BLaER1 (cell line): Measurements from ENCODE around the gene OR5P2.
"Not testable (repeated sequence)": the region's sequence is repeated elsewhere in the genome, so short reads cannot be mapped to it uniquely, and the experiment has no call there.

ENCODE experiments used
- H3K27ac ChIP-seq: shearing (Covaris generic); formaldehyde crosslinking; 2 replicates; pipeline ENCODE4 v1.8.1; 2022
- H3K27me3 ChIP-seq: shearing (Covaris generic); formaldehyde crosslinking; 2 replicates; pipeline ENCODE4 v1.8.1; 2022
- H3K36me3 ChIP-seq: shearing (Covaris generic); formaldehyde crosslinking; 2 replicates; pipeline ENCODE4 v1.8.1; 2022
- H3K4me1 ChIP-seq: shearing (Covaris generic); formaldehyde crosslinking; 2 replicates; pipeline ENCODE4 v1.8.1; 2022
- H3K4me2 ChIP-seq: shearing (Covaris generic); formaldehyde crosslinking; 2 replicates; pipeline ENCODE4 v1.8.1; 2022
- H3K4me3 ChIP-seq: shearing (Covaris generic); formaldehyde crosslinking; 2 replicates; pipeline ENCODE4 v1.8.1; 2022
- H3K9ac ChIP-seq: shearing (Covaris generic); formaldehyde crosslinking; 2 replicates; pipeline ENCODE4 v1.8.1; 2022
- H3K9me3 ChIP-seq: shearing (Covaris generic); formaldehyde crosslinking; 2 replicates; pipeline ENCODE4 v1.8.1; 2022
- H4K20me1 ChIP-seq: shearing (Covaris generic); formaldehyde crosslinking; 2 replicates; pipeline ENCODE4 v1.8.1; 2022
- Cebpa-rat ChIP-seq: shearing (Covaris generic); IDR thresholded peaks from 2 replicates; pipeline ENCODE4 v1.8.1; 2022

OR5P2 gene

GRCh38 chr11:7796842-7797241, at the start of gene OR5P2:
Gene OR5P2, minus strand, starts transcription at chr11:7796942. Its CDS starts 0 bp downstream, at chr11:7796942.
- Histone ChIP-seq H3K9me3 (peaks cover 8% of the 10 kb centered on the region), H3K27me3 (no peaks in the 10 kb centered on the region), H3K4me2 (no peak within 1 kb of the TSS), H4K20me1 (no peaks in the 10 kb centered on the region), H3K9ac (no peak within 1 kb of the TSS), H3K4me1 (no peaks in the 10 kb centered on the region), H3K27ac (no peak within 1 kb of the TSS), H3K36me3 (no peaks in the 10 kb centered on the region), H3K4me3 (no peak within 1 kb of the TSS)
- TF ChIP-seq Cebpa-rat = no peak

GRCh38 chr11:7846003-7846402, 49.3 kb upstream of the OR5P2 start:
- Histone ChIP-seq H3K27ac (no peak overlapping the region), H3K36me3 (no peaks in the 10 kb centered on the region), H3K9me3 (0 out of 2 replicates have a peak, but pooled peaks cover 15% of the 10 kb centered on the region), H3K27me3 (no peaks in the 10 kb centered on the region), H3K4me2 (no peak overlapping the region), H3K9ac (no peak overlapping the region), H3K4me3 (no peak overlapping the region), H4K20me1 (no peaks in the 10 kb centered on the region), H3K4me1 (peaks cover 32% of the 10 kb centered on the region)
- no peak for TF ChIP-seq Cebpa-rat

- H3K36me3 ChIP-seq = no peaks in the 10 kb centered on the region
- no peaks in the 10 kb centered on the region for H4K20me1 ChIP-seq
- 0 out of 2 replicates have a peak, but pooled peaks cover 15% of the 10 kb centered on the region for H3K9me3 ChIP-seq
- peak overlapping the region; percentile 28; the same call in 1 of the 2 replicates for H3K27ac ChIP-seq
- no peak overlapping the region for H3K4me3 ChIP-seq
- H3K27me3 ChIP-seq = no peaks in the 10 kb centered on the region
- TF ChIP-seq Cebpa-rat = no peak
- H3K4me1 ChIP-seq = peaks cover 32% of the 10 kb centered on the region
- no peak overlapping the region for H3K9ac ChIP-seq
- H3K4me2 ChIP-seq = peak overlapping the region; percentile 44
These were observed 48.2 kb upstream of the OR5P2 start for GRCh38 chr11:7844986-7845385.

GRCh38 chr11:7844521-7844920, 47.8 kb upstream of the OR5P2 start:
- Histone ChIP-seq H3K4me2 (peak overlapping the region; percentile 44), H3K4me3 (no peak overlapping the region)

GRCh38 chr11:7840578-7840977, 43.8 kb upstream of the OR5P2 start:
- Histone ChIP-seq H3K36me3 (no peaks in the 10 kb centered on the region), H3K4me1 (peaks cover 13% of the 10 kb centered on the region; the same call in 1 of the 2 replicates)
- no peak for TF ChIP-seq Cebpa-rat

More at GRCh38 chr11:7844521-7844920, 47.8 kb upstream of the OR5P2 start:
- H3K36me3 ChIP-seq = no peaks in the 10 kb centered on the region
- H3K9me3 ChIP-seq = peaks cover 19% of the 10 kb centered on the region; the same call in 1 of the 2 replicates
- H3K4me1 ChIP-seq = peaks cover 32% of the 10 kb centered on the region
- no peak for TF ChIP-seq Cebpa-rat
- H3K9ac ChIP-seq = no peak overlapping the region
- H3K27me3 ChIP-seq = no peaks in the 10 kb centered on the region
- peak overlapping the region; percentile 28; the same call in 1 of the 2 replicates for H3K27ac ChIP-seq
- no peaks in the 10 kb centered on the region for H4K20me1 ChIP-seq

GRCh38 chr11:7833527-7833926, 36.8 kb upstream of the OR5P2 start:
- H4K20me1 ChIP-seq = no peaks in the 10 kb centered on the region
- no peak overlapping the region for H3K4me3 ChIP-seq
- no peak overlapping the region for H3K27ac ChIP-seq
- H3K9me3 ChIP-seq = no peaks in the 10 kb centered on the region
- H3K4me2 ChIP-seq = no peak overlapping the region
- no peak for TF ChIP-seq Cebpa-rat
- no peaks in the 10 kb centered on the region for H3K36me3 ChIP-seq
- H3K27me3 ChIP-seq = no peaks in the 10 kb centered on the region
- no peaks in the 10 kb centered on the region for H3K4me1 ChIP-seq
- H3K9ac ChIP-seq = no peak overlapping the region

More at GRCh38 chr11:7840578-7840977, 43.8 kb upstream of the OR5P2 start:
- Histone ChIP-seq H3K27ac (no peak overlapping the region), H3K9me3 (peaks cover 22% of the 10 kb centered on the region; the same call in 1 of the 2 replicates), H3K4me2 (no peak overlapping the region), H3K9ac (no peak overlapping the region), H4K20me1 (no peaks in the 10 kb centered on the region), H3K4me3 (no peak overlapping the region), H3K27me3 (no peaks in the 10 kb centered on the region)

GRCh38 chr11:7830740-7831139, 34.0 kb upstream of the OR5P2 start, which contains the start of gene OR5P3:
Gene OR5P3, minus strand, starts transcription at chr11:7830840.
- no peak within 1 kb of the TSS for H3K4me2 ChIP-seq
- no peak within 1 kb of the TSS for H3K27ac ChIP-seq
- H3K4me1 ChIP-seq = no peaks in the 10 kb centered on the region
- H3K27me3 ChIP-seq = no peaks in the 10 kb centered on the region
- H4K20me1 ChIP-seq = no peaks in the 10 kb centered on the region
- no peaks in the 10 kb centered on the region for H3K36me3 ChIP-seq
- H3K9ac ChIP-seq = no peak within 1 kb of the TSS
- no peak within 1 kb of the TSS for H3K4me3 ChIP-seq
- no peaks in the 10 kb centered on the region for H3K9me3 ChIP-seq
- TF ChIP-seq Cebpa-rat = no peak

GRCh38 chr11:7826324-7826723, 29.6 kb upstream of the OR5P2 start:
- H3K9ac ChIP-seq = no peak overlapping the region
- TF ChIP-seq Cebpa-rat = no peak
- no peaks in the 10 kb centered on the region for H3K27me3 ChIP-seq
- no peaks in the 10 kb centered on the region for H4K20me1 ChIP-seq
- no peak overlapping the region for H3K27ac ChIP-seq
- no peaks in the 10 kb centered on the region for H3K4me1 ChIP-seq
- no peaks in the 10 kb centered on the region for H3K9me3 ChIP-seq
- H3K36me3 ChIP-seq = no peaks in the 10 kb centered on the region
- H3K4me3 ChIP-seq = no peak overlapping the region
- H3K4me2 ChIP-seq = no peak overlapping the region

- H3K4me2 ChIP-seq, H3K27me3 ChIP-seq, H3K36me3 ChIP-seq, H3K9ac ChIP-seq, H3K27ac ChIP-seq, H4K20me1 ChIP-seq, H3K4me1 ChIP-seq, H3K4me3 ChIP-seq: not testable (repeated sequence)
- peaks cover 33% of the 10 kb centered on the region for H3K9me3 ChIP-seq
These were observed 23.7 kb upstream of the OR5P2 start for GRCh38 chr11:7820417-7820816.

GRCh38 chr11:7814897-7815296, 18.2 kb upstream of the OR5P2 start:
- not testable (repeated sequence) for H3K4me2 ChIP-seq, H3K9ac ChIP-seq, H3K4me3 ChIP-seq, H3K4me1 ChIP-seq, H4K20me1 ChIP-seq, H3K27ac ChIP-seq, H3K36me3 ChIP-seq, H3K27me3 ChIP-seq
- peaks cover 58% of the 10 kb centered on the region for H3K9me3 ChIP-seq

GRCh38 chr11:7810301-7810700, 13.6 kb upstream of the OR5P2 start:
- not testable (repeated sequence) for H3K27me3 ChIP-seq, H3K27ac ChIP-seq, H3K4me2 ChIP-seq, H3K36me3 ChIP-seq, H3K9ac ChIP-seq, H4K20me1 ChIP-seq, H3K4me1 ChIP-seq, H3K4me3 ChIP-seq
- peaks cover 65% of the 10 kb centered on the region for H3K9me3 ChIP-seq
